Lower leg skin (tissue), 3 donors: Measurements from ENCODE around the gene CENPP.

Experiments
- CTCF ChIP-seq, 3 donors: fragments of 450-650 bp; IDR thresholded peaks; one replicate each; pipeline ENCODE4 v1.5.1; 2016; ENCODE audit warnings: antibody characterized with exemption in 3 of 3, mild to moderate bottlenecking in 3 of 3, moderate library complexity in 2 of 3
- POLR2A ChIP-seq, 2 donors: fragments of 450-650 bp; IDR thresholded peaks; one replicate each; pipeline ENCODE4 v1.6.1; 2016 to 2017; ENCODE audit warnings: antibody characterized with exemption in 2 of 2, mild to moderate bottlenecking in 1 of 2, moderate library complexity in 1 of 2

- TF ChIP-seq CTCF (IDR thresholded peaks at IDR 0.05), result no peak
- TF ChIP-seq POLR2A (IDR thresholded peaks at IDR 0.05), result no peak
Measured at GRCh38 chr9:92467511-92467910, 141.8 kb downstream of the CENPP start.
